ENCODE results near the gene GRIP1. TPM values are rescaled to one million over a fixed set of nuclear protein-coding genes. Genes with fewer than 3 reads are reported as not detected.
"Not testable (repeated sequence)": the region's sequence is repeated elsewhere in the genome, so short reads cannot be mapped to it uniquely, and the experiment has no call there.

GRIP1 gene
- total RNA-seq, 2 experiments from 2014 or later = 2.2 to 3.5 TPM

- ChIA-PET POLR2A (no interaction called here), CTCF (no interaction called here)
Observed at GRCh38 chr12:66548338-66549049, 130.4 kb downstream of the GRIP1 start.

GRCh38 chr12:66541426-66541825 lies 137.4 kb downstream of the GRIP1 start:
- POLR2A ChIA-PET = no interaction called here
- CTCF ChIA-PET = no interaction called here

GRCh38 chr12:66539431-66539830 lies 139.4 kb downstream of the GRIP1 start:
- ChIA-PET POLR2A (no interaction called here), CTCF (interaction anchor here (0.5 kb wide), 1 partner anchor 1368 kb away, joined by 4 read pairs; no protein-coding TSS in a partner anchor)

- ChIA-PET CTCF (interaction anchor here (0.5 kb wide), 1 partner anchor 1368 kb away, joined by 4 read pairs; no protein-coding TSS in a partner anchor), POLR2A (no interaction called here)
Observed at GRCh38 chr12:66538970-66539369, 139.9 kb downstream of the GRIP1 start.

- CTCF ChIA-PET = no interaction called here
- POLR2A ChIA-PET = no interaction called here
Observed at GRCh38 chr12:66537876-66538275, 141.0 kb downstream of the GRIP1 start.

GRCh38 chr12:66533767-66534166 lies 145.1 kb downstream of the GRIP1 start:
- ChIA-PET POLR2A (no interaction called here), CTCF (no interaction called here)

GRCh38 chr12:66531766-66532165 lies 147.1 kb downstream of the GRIP1 start:
- POLR2A ChIA-PET = no interaction called here
- CTCF ChIA-PET = no interaction called here

- ChIA-PET POLR2A (no interaction called here), CTCF (no interaction called here)
Observed at GRCh38 chr12:66529934-66530333, 148.9 kb downstream of the GRIP1 start.

GRCh38 chr12:66516561-66516960 lies 162.3 kb downstream of the GRIP1 start:
- CTCF ChIA-PET = no interaction called here
- POLR2A ChIA-PET = no interaction called here

- ChIA-PET CTCF (no interaction called here), POLR2A (no interaction called here)
Observed at GRCh38 chr12:66516133-66516532, 162.7 kb downstream of the GRIP1 start.

GRCh38 chr12:66514581-66514980 lies 164.3 kb downstream of the GRIP1 start:
- ChIA-PET CTCF (no interaction called here), POLR2A (no interaction called here)

GRCh38 chr12:66508025-66508424 lies 170.9 kb downstream of the GRIP1 start:
- ChIA-PET CTCF (no interaction called here), POLR2A (interaction anchor here (0.6 kb wide), 1 partner anchor 10 kb away, joined by 3 read pairs; no protein-coding TSS in a partner anchor)

- POLR2A ChIA-PET = no interaction called here
- CTCF ChIA-PET = no interaction called here
Observed at GRCh38 chr12:66503746-66504145, 175.1 kb downstream of the GRIP1 start.

GRCh38 chr12:66502911-66503310 lies 176.0 kb downstream of the GRIP1 start:
- CTCF ChIA-PET = no interaction called here

GRCh38 chr12:66500841-66501240 lies 178.0 kb downstream of the GRIP1 start:
- POLR2A ChIA-PET = no interaction called here
- CTCF ChIA-PET = no interaction called here

More at GRCh38 chr12:66502911-66503310, 176.0 kb downstream of the GRIP1 start:
- POLR2A ChIA-PET = no interaction called here

GRCh38 chr12:66500091-66500490 lies 178.8 kb downstream of the GRIP1 start:
- POLR2A ChIA-PET = no interaction called here
- CTCF ChIA-PET = no interaction called here

GRCh38 chr12:66499000-66499399 lies 179.9 kb downstream of the GRIP1 start:
- ChIA-PET POLR2A (no interaction called here), CTCF (no interaction called here)

- POLR2A ChIA-PET, CTCF ChIA-PET: not testable (repeated sequence)
Observed at GRCh38 chr12:66498059-66498458, 180.8 kb downstream of the GRIP1 start.

- CTCF ChIA-PET = no interaction called here
Observed at GRCh38 chr12:66497008-66497897, 181.6 kb downstream of the GRIP1 start.

GRCh38 chr12:66496595-66496994 lies 182.3 kb downstream of the GRIP1 start:
- CTCF ChIA-PET = no interaction called here
- POLR2A ChIA-PET = no interaction called here

More at GRCh38 chr12:66497008-66497897, 181.6 kb downstream of the GRIP1 start:
- POLR2A ChIA-PET = no interaction called here

GRCh38 chr12:66495709-66496108 lies 183.2 kb downstream of the GRIP1 start:
- ChIA-PET POLR2A (no interaction called here), CTCF (no interaction called here)

All from activated CD8-positive, alpha-beta memory T cell treated with anti-CD3 and anti-CD28 coated beads for 36 hours (primary cell).